A549 treated with Mapracorat at 1 μM for 4 hours (cell line): ENCODE data around the gene F13B. TPM values are rescaled to one million over a fixed set of nuclear protein-coding genes. Genes with fewer than 3 reads are reported as not detected.

Source experiments
- total RNA-seq: library from RNA; stranded (reverse); fragments of 200-300 nt; extraction: Qiagen RNA extraction; gene quantifications from 5 replicates; pipeline ENCODE4 v1.2.3, GENCODE V29; 2022

The F13B gene, protein sequence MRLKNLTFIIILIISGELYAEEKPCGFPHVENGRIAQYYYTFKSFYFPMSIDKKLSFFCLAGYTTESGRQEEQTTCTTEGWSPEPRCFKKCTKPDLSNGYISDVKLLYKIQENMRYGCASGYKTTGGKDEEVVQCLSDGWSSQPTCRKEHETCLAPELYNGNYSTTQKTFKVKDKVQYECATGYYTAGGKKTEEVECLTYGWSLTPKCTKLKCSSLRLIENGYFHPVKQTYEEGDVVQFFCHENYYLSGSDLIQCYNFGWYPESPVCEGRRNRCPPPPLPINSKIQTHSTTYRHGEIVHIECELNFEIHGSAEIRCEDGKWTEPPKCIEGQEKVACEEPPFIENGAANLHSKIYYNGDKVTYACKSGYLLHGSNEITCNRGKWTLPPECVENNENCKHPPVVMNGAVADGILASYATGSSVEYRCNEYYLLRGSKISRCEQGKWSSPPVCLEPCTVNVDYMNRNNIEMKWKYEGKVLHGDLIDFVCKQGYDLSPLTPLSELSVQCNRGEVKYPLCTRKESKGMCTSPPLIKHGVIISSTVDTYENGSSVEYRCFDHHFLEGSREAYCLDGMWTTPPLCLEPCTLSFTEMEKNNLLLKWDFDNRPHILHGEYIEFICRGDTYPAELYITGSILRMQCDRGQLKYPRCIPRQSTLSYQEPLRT
- total RNA-seq: not detected in 5 replicates

DNA sequence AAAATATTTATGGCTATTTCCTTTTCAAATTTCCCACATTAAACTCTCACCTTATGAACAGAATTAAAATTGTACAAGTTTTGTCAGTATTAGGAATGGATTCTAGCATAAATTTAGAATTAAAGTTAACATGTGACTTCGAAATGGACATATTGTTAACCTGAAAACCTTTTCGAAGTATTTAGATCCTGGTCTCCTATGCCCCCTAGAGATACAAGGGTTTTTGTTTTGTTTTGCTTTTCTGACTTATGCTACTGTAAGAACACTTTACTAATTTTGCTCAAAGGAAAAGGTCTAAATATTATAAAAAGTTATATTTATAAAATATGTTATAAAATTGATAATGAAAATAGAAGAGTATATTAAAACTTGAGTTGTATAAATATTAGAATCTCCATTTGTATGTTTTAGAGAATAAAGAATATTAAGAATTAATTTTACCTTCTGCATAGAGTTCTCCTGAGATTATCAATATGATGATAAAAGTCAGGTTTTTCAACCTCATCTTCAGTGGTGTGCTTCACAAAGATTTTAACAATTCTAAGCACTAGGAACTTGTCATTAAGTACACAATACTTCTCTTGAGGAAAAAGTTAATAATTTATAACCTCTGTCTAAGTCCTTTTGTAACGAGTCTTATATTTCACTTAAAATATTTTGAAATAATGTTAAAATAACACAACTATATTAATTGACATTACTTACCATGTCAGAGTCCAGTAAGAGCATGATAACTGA, at the start of gene F13B:
F13B (minus strand) TSS at position 542 of the 738 bp plus-strand sequence; CDS start at position 505, 37 bp downstream.

Other genes starting within 250 kb of the F13B start
- gene CFHR1, start 247.5 kb downstream of the F13B start, total RNA-seq: 0.15 to 0.23 TPM in 2 of 5 replicates, not detected in the others
- gene CFHR4, start 179.2 kb downstream of the F13B start, total RNA-seq: not detected in 5 replicates
- gene CFHR2, start 123.5 kb downstream of the F13B start, total RNA-seq: not detected in 5 replicates
- gene CFHR5, start 89.7 kb downstream of the F13B start, total RNA-seq: not detected in 5 replicates
- 17.5 to 24.6 TPM (median 23.3 TPM) in 5 replicates for gene ASPM, start 79.4 kb upstream of the F13B start, total RNA-seq
- gene ZBTB41, start 134.0 kb upstream of the F13B start, total RNA-seq: 2.2 to 4.0 TPM (median 3.0 TPM) in 5 replicates
- not detected in 5 replicates for gene CRB1, start 201.0 kb upstream of the F13B start, total RNA-seq